ENCODE results near the gene SLC39A13. TPM values are rescaled to one million over a fixed set of nuclear protein-coding genes. Genes with fewer than 3 reads are reported as not detected.
A peak's percentile ranks its signal among the peaks of the same experiment; 100 is the strongest.

Gene SLC39A13
- total and polyA plus RNA-seq, 2 of the 4 experiments (the other 2 are of a cell fraction), result 32.4 to 144 TPM

- H2BK120ac ChIP-seq (ENCODE audit: low read depth, low read length), result no peak overlapping the region
- no peaks in the 10 kb centered on the region for H3K9me3 ChIP-seq (ENCODE audit: control insufficient read depth, insufficient read depth, low read length)
- no peak overlapping the region for H2BK15ac ChIP-seq (ENCODE audit: low read depth, low read length)
- no peaks in the 10 kb centered on the region for H3K27me3 ChIP-seq (ENCODE audit: control insufficient read depth, insufficient read depth, low read length)
- no peak overlapping the region for H2BK20ac ChIP-seq (ENCODE audit: low read depth, low read length)
- no peak overlapping the region for H3K4me3 ChIP-seq (ENCODE audit: insufficient read depth, low read depth, low read length)
- in situ Hi-C loops (cut with MboI; ENCODE audit: low sequenced_read_pairs) (no loop called here), intact Hi-C loops (cut with micrococcal nuclease) (no loop called here), dilution Hi-C loops (cut with HindIII; ENCODE audit: low sequenced_read_pairs, unreplicated experiment) (no loop called here)
- no peak overlapping the region for H3K18ac ChIP-seq (ENCODE audit: low read depth, low read length)
- no peak overlapping the region for H2AFZ ChIP-seq (replicated peaks; ENCODE audit: low read length, poor library complexity)
- H3K56ac ChIP-seq (ENCODE audit: extremely low read depth, insufficient read depth, low read length), result no peak overlapping the region
- BruUV-seq (replicated peaks), result no TSS peak
- peak; percentile 29 for DNase-seq
- no peak overlapping the region for H3K4ac ChIP-seq (ENCODE audit: low read depth, low read length)
- ChIA-PET POLR2A (ENCODE audit: unreplicated experiment) (no interaction called here), CTCF (no interaction called here)
- H3K79me1 ChIP-seq (ENCODE audit: low read depth in 1 of 2, low read length in 2 of 2), result peaks cover 15 to 45% of the 10 kb centered on the region in 2 experiments
- no peak overlapping the region for H2AK5ac ChIP-seq (ENCODE audit: low read depth, low read length)
- peaks cover 17% of the 10 kb centered on the region for H3K36me3 ChIP-seq (ENCODE audit: control insufficient read depth, insufficient read depth, low read length)
- peaks cover 3% of the 10 kb centered on the region; the same call in 1 of the 2 replicates for H4K20me1 ChIP-seq (ENCODE audit: insufficient read depth, low read length)
- ATAC-seq (ENCODE audit: low read depth), result no peak
- no peak overlapping the region for H4K5ac ChIP-seq (ENCODE audit: low read depth, low read length)
- H4K91ac ChIP-seq (ENCODE audit: insufficient read depth, low read depth, low read length), result no peak overlapping the region
- H3K27ac ChIP-seq (ENCODE audit: insufficient read depth, low read length), result no peak overlapping the region
- H3K4me1 ChIP-seq (ENCODE audit: control insufficient read depth, insufficient read depth, low read length), result no peaks in the 10 kb centered on the region; the same call in 1 of the 2 replicates
- H3K4me2 ChIP-seq (ENCODE audit: low read depth, low read length), result no peak overlapping the region
- H4K8ac ChIP-seq (ENCODE audit: low read depth in 2 of 2, low read length in 2 of 2), result no peak overlapping the region
- no peak for TF ChIP-seq CHD1 (IDR thresholded peaks at IDR 0.05; ENCODE audit: low read depth, low read length)
- no peak for TF ChIP-seq SMC3 (IDR thresholded peaks at IDR 0.05; ENCODE audit: low read depth, low read length)
- TF ChIP-seq POLR2A (IDR thresholded peaks at IDR 0.05; ENCODE audit: low read depth, low read length), result no peak
- no peak for TF ChIP-seq RCOR1 (IDR thresholded peaks at IDR 0.05; ENCODE audit: insufficient replicate concordance, low read length)
- no peak for TF ChIP-seq MAFK (IDR thresholded peaks at IDR 0.05; ENCODE audit: low read depth, low read length)
- TF ChIP-seq CEBPB (IDR thresholded peaks at IDR 0.05; ENCODE audit: low read depth, low read length), result peak; percentile 83
- no peak for TF ChIP-seq ELK1 (IDR thresholded peaks at IDR 0.05; ENCODE audit: borderline replicate concordance, low read depth, low read length)
- no peak overlapping the region for H2AK9ac ChIP-seq (replicated peaks; ENCODE audit: low read depth, low read length, poor library complexity)
- peaks cover 9% of the 10 kb centered on the region for H3K9me1 ChIP-seq (ENCODE audit: insufficient read depth, low read length)
- 80% methylated on average over 1 of the region's 2 CpGs; no CpG with 5 or more reads in 1 of the 2 experiments for WGBS, 2 experiments (ENCODE audit: extremely low coverage in 2 of 2, insufficient read length in 1 of 2)
- H3K14ac ChIP-seq (replicated peaks; ENCODE audit: low read depth, low read length), result no peak overlapping the region
- no peak overlapping the region for H2BK5ac ChIP-seq (ENCODE audit: low read depth, low read length, poor library complexity, severe bottlenecking)
- no peak overlapping the region for H3K9ac ChIP-seq (ENCODE audit: low read depth, low read length)
- 0 out of 2 replicates have a peak overlapping the region, but pooled peaks have one; percentile 1 for H3K23ac ChIP-seq (ENCODE audit: low read depth, low read length)
These were observed 52.3 kb downstream of the SLC39A13 start for GRCh38 chr11:47460571-47461235.

All from IMR-90 (cell line).